ENCODE data around the gene CACNA2D4.

Gene CACNA2D4

GRCh38 chr12:1882850-1883470 is 35.5 kb downstream of the CACNA2D4 start:
- H3K36me3 ChIP-seq: peaks cover 88% of the 10 kb centered on the region
- no peak for TF ChIP-seq Cebpa-rat (IDR thresholded peaks at IDR 0.05)
- H3K27ac ChIP-seq: no peak overlapping the region
- H3K4me2 ChIP-seq: no peak overlapping the region
- peaks cover 24% of the 10 kb centered on the region for H3K9me3 ChIP-seq
- H4K20me1 ChIP-seq: no peaks in the 10 kb centered on the region
- no peaks in the 10 kb centered on the region for H3K27me3 ChIP-seq
- no peaks in the 10 kb centered on the region for H3K4me1 ChIP-seq
- H3K9ac ChIP-seq: no peak overlapping the region
- no peak overlapping the region for H3K4me3 ChIP-seq

GRCh38 chr12:1882405-1882804 is 36.0 kb downstream of the CACNA2D4 start:
- Histone ChIP-seq H3K9me3 (peaks cover 19% of the 10 kb centered on the region), H4K20me1 (no peaks in the 10 kb centered on the region), H3K36me3 (peaks cover 87% of the 10 kb centered on the region), H3K4me1 (no peaks in the 10 kb centered on the region), H3K27me3 (no peaks in the 10 kb centered on the region), H3K4me3 (no peak overlapping the region), H3K27ac (no peak overlapping the region), H3K9ac (no peak overlapping the region), H3K4me2 (no peak overlapping the region)
- no peak for TF ChIP-seq Cebpa-rat (IDR thresholded peaks at IDR 0.05)

- Histone ChIP-seq H3K9ac (no peak overlapping the region), H3K4me2 (no peak overlapping the region), H4K20me1 (no peaks in the 10 kb centered on the region), H3K27me3 (no peaks in the 10 kb centered on the region), H3K9me3 (peaks cover 14% of the 10 kb centered on the region), H3K27ac (no peak overlapping the region), H3K4me1 (no peaks in the 10 kb centered on the region), H3K36me3 (peaks cover 82% of the 10 kb centered on the region), H3K4me3 (no peak overlapping the region)
- TF ChIP-seq Cebpa-rat (IDR thresholded peaks at IDR 0.05): no peak
Observed at GRCh38 chr12:1881936-1882335, 36.5 kb downstream of the CACNA2D4 start.

- Histone ChIP-seq H3K9me3 (peaks cover 8% of the 10 kb centered on the region; the same call in 1 of the 2 replicates), H3K4me2 (no peak overlapping the region), H3K4me1 (no peaks in the 10 kb centered on the region), H3K27ac (no peak overlapping the region), H3K4me3 (no peak overlapping the region), H4K20me1 (no peaks in the 10 kb centered on the region), H3K36me3 (peaks cover 76% of the 10 kb centered on the region), H3K9ac (no peak overlapping the region), H3K27me3 (no peaks in the 10 kb centered on the region)
- no peak for TF ChIP-seq Cebpa-rat (IDR thresholded peaks at IDR 0.05)
Observed at GRCh38 chr12:1881301-1881700, 37.2 kb downstream of the CACNA2D4 start.

- H3K27me3 ChIP-seq: no peaks in the 10 kb centered on the region
Observed at GRCh38 chr12:1880876-1881275, 37.6 kb downstream of the CACNA2D4 start.

GRCh38 chr12:1880153-1880845 is 38.2 kb downstream of the CACNA2D4 start:
- Histone ChIP-seq H3K9ac (no peak overlapping the region), H4K20me1 (no peaks in the 10 kb centered on the region), H3K4me1 (no peaks in the 10 kb centered on the region), H3K9me3 (0 out of 2 replicates have a peak, but pooled peaks cover 6% of the 10 kb centered on the region), H3K4me3 (no peak overlapping the region), H3K36me3 (peaks cover 66% of the 10 kb centered on the region), H3K27me3 (no peaks in the 10 kb centered on the region), H3K4me2 (no peak overlapping the region), H3K27ac (no peak overlapping the region)
- no peak for TF ChIP-seq Cebpa-rat (IDR thresholded peaks at IDR 0.05)

More at GRCh38 chr12:1880876-1881275, 37.6 kb downstream of the CACNA2D4 start:
- Histone ChIP-seq H3K4me2 (no peak overlapping the region), H3K27ac (no peak overlapping the region), H3K4me3 (no peak overlapping the region), H3K4me1 (no peaks in the 10 kb centered on the region), H4K20me1 (no peaks in the 10 kb centered on the region), H3K9ac (no peak overlapping the region), H3K9me3 (0 out of 2 replicates have a peak, but pooled peaks cover 6% of the 10 kb centered on the region), H3K36me3 (peaks cover 71% of the 10 kb centered on the region)
- TF ChIP-seq Cebpa-rat (IDR thresholded peaks at IDR 0.05): no peak

- 0 out of 2 replicates have a peak, but pooled peaks cover 6% of the 10 kb centered on the region for H3K9me3 ChIP-seq
- H3K27me3 ChIP-seq: no peaks in the 10 kb centered on the region
- H3K27ac ChIP-seq: no peak overlapping the region
- TF ChIP-seq Cebpa-rat (IDR thresholded peaks at IDR 0.05): no peak
- no peak overlapping the region for H3K9ac ChIP-seq
- H3K36me3 ChIP-seq: peaks cover 61% of the 10 kb centered on the region
- H3K4me3 ChIP-seq: no peak overlapping the region
- H3K4me1 ChIP-seq: no peaks in the 10 kb centered on the region
- H3K4me2 ChIP-seq: no peak overlapping the region
- no peaks in the 10 kb centered on the region for H4K20me1 ChIP-seq
Observed at GRCh38 chr12:1879633-1880032, 38.8 kb downstream of the CACNA2D4 start.

GRCh38 chr12:1878695-1879094 is 39.8 kb downstream of the CACNA2D4 start:
- TF ChIP-seq Cebpa-rat (IDR thresholded peaks at IDR 0.05): no peak
- Histone ChIP-seq H3K36me3 (peaks cover 55% of the 10 kb centered on the region; the same call in 1 of the 2 replicates), H3K27ac (no peak overlapping the region), H4K20me1 (no peaks in the 10 kb centered on the region), H3K4me2 (no peak overlapping the region), H3K27me3 (no peaks in the 10 kb centered on the region), H3K9ac (no peak overlapping the region), H3K4me3 (no peak overlapping the region), H3K9me3 (0 out of 2 replicates have a peak, but pooled peaks cover 6% of the 10 kb centered on the region), H3K4me1 (no peaks in the 10 kb centered on the region)

- H3K4me1 ChIP-seq: no peaks in the 10 kb centered on the region
- H3K4me2 ChIP-seq: no peak overlapping the region
- H3K27me3 ChIP-seq: no peaks in the 10 kb centered on the region
- H3K36me3 ChIP-seq: peaks cover 56% of the 10 kb centered on the region; the same call in 1 of the 2 replicates
- H3K9me3 ChIP-seq: 0 out of 2 replicates have a peak, but pooled peaks cover 6% of the 10 kb centered on the region
- no peak for TF ChIP-seq Cebpa-rat (IDR thresholded peaks at IDR 0.05)
- H3K27ac ChIP-seq: no peak overlapping the region
- no peak overlapping the region for H3K4me3 ChIP-seq
- H3K9ac ChIP-seq: no peak overlapping the region
- no peaks in the 10 kb centered on the region for H4K20me1 ChIP-seq
Observed at GRCh38 chr12:1878214-1878613, 40.2 kb downstream of the CACNA2D4 start.

- no peak overlapping the region for H3K4me3 ChIP-seq
- no peaks in the 10 kb centered on the region for H3K4me1 ChIP-seq
- no peak overlapping the region for H3K9ac ChIP-seq
- 0 out of 2 replicates have a peak, but pooled peaks cover 6% of the 10 kb centered on the region for H3K9me3 ChIP-seq
- H3K27me3 ChIP-seq: no peaks in the 10 kb centered on the region
- no peaks in the 10 kb centered on the region for H4K20me1 ChIP-seq
- H3K4me2 ChIP-seq: no peak overlapping the region
- peaks cover 56% of the 10 kb centered on the region; the same call in 1 of the 2 replicates for H3K36me3 ChIP-seq
- no peak for TF ChIP-seq Cebpa-rat (IDR thresholded peaks at IDR 0.05)
- no peak overlapping the region for H3K27ac ChIP-seq
Observed at GRCh38 chr12:1877169-1877878, 41.1 kb downstream of the CACNA2D4 start.
